ENCODE results near the gene TNFSF12. TPM values are rescaled to one million over a fixed set of nuclear protein-coding genes. Genes with fewer than 3 reads are reported as not detected.
A peak's percentile ranks its signal among the peaks of the same experiment; 100 is the strongest.

The TNFSF12 gene
- total and polyA plus RNA-seq, 12 donors: 3.3 to 134 (median 54.7) TPM

DNA sequence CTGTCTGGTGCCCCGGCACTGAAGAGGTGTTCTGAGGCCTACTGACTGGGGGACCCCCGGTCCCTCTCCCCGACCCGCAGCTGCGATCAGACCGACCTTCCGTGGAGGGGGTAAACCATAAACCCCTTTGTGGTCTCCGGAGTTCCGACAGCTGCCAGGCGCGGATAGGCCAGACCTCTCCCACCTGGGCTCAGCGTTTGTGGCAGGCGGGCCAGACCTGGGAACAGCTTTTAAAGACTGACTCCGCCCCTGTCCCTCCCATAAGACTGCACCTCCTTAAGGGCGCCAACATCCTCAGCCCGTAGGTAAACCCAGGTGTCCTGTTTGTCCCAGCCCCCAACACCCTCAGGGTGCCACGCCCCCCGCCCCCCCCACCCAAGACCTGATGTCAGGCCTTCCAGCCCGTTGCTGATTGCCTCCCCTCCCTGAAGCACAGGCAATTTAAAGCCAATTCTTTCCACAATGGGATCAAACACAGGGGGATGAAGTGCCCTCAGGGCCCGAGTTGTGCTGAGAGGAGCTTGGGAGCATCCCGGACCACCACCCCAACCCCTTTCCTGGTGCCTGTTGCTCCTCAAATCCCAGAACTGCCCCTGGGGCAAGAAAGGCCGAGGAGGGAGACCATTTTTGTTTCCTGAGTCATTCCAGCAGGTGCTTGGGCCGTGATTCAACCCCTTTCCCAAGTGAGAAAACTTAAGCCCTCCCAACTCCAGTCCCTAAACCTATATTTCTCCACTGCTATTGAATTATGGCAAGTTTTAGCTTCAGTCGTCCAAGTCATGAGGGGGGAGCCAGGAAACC is 41.2 kb downstream of the TNFSF12 start, which contains the start of gene SOX15:
Gene SOX15, minus strand, starts transcription at position 204 of the 801 bp plus-strand sequence. CDS start 418 bp downstream, outside the sequence.
- H3K4me3 ChIP-seq: peak within 1 kb of the TSS in 1 of 4 donors; percentile 12
- intact Hi-C loops (cut with DNase I): no loop called here

DNA sequence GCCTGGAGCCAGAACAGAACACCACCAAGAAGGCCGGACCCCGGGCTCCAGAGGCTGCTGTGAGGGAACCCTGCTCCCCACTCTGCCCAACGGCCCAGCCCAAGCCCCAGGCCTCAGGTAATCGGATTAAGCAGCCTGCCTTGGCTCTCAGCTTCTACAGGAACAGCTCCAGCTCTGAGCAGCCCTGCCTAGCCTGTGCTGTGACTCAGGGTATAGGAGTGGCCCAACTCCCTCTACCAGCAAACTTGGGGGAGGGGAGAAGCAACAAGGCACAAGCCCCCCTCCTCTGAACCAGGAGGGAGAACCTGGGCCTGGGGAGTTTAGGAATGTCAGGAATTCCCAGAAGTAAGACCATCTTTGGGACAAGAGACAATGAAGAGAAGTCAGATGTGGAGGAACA is 41.9 kb downstream of the TNFSF12 start:
- WGBS, 4 donors: 62 to 74% methylated on average over 4 of the region's 4 CpGs; no CpG with 5 or more reads in 2 of the 4 donors
- intact Hi-C loops (cut with DNase I): no loop called here
- peak overlapping the region in 2 of 5 donors; percentile 15 to 30 for H3K27ac ChIP-seq
- H3K9me3 ChIP-seq (replicated peaks in 1 of 3): no peaks in the 10 kb centered on the region
- peaks cover 0 to 10% of the 10 kb centered on the region in 2 donors for H3K4me1 ChIP-seq (replicated peaks in 1 of 2)
- peak in 5 of 7 donors; percentile 48 to 80 (median 53) for DNase-seq
- H3K36me3 ChIP-seq (replicated peaks in 1 of 2): peaks cover 0 to 72% of the 10 kb centered on the region in 2 donors
- no peak overlapping the region for H3K4me3 ChIP-seq
- H3K27me3 ChIP-seq: no peaks in the 10 kb centered on the region
- no peak for TF ChIP-seq POLR2A (IDR thresholded peaks at IDR 0.05)
- TF ChIP-seq, protein P1, sequence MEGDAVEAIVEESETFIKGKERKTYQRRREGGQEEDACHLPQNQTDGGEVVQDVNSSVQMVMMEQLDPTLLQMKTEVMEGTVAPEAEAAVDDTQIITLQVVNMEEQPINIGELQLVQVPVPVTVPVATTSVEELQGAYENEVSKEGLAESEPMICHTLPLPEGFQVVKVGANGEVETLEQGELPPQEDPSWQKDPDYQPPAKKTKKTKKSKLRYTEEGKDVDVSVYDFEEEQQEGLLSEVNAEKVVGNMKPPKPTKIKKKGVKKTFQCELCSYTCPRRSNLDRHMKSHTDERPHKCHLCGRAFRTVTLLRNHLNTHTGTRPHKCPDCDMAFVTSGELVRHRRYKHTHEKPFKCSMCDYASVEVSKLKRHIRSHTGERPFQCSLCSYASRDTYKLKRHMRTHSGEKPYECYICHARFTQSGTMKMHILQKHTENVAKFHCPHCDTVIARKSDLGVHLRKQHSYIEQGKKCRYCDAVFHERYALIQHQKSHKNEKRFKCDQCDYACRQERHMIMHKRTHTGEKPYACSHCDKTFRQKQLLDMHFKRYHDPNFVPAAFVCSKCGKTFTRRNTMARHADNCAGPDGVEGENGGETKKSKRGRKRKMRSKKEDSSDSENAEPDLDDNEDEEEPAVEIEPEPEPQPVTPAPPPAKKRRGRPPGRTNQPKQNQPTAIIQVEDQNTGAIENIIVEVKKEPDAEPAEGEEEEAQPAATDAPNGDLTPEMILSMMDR (IDR thresholded peaks at IDR 0.05): no peak

More for the DNA sequence above, 41.2 kb downstream of the TNFSF12 start, which contains the start of gene SOX15:
- DNase-seq: no peak
- peaks cover under 1 to 14% of the 10 kb centered on the region in 2 donors for H3K4me1 ChIP-seq (replicated peaks in 1 of 2)
- H3K36me3 ChIP-seq (replicated peaks in 1 of 2): peaks cover 0 to 66% of the 10 kb centered on the region in 2 donors
- peak within 1 kb of the TSS in 2 of 5 donors; percentile 42 to 46 for H3K27ac ChIP-seq
- 59 to 72% (median 67%) methylated on average over 15 to 24 of the region's 24 CpGs for WGBS, 4 donors
- no peak for TF ChIP-seq POLR2A (IDR thresholded peaks at IDR 0.05)
- TF ChIP-seq, protein P1 (IDR thresholded peaks at IDR 0.05): no peak
- no peaks in the 10 kb centered on the region for H3K9me3 ChIP-seq (replicated peaks in 1 of 3)
- H3K27me3 ChIP-seq: no peaks in the 10 kb centered on the region

DNA sequence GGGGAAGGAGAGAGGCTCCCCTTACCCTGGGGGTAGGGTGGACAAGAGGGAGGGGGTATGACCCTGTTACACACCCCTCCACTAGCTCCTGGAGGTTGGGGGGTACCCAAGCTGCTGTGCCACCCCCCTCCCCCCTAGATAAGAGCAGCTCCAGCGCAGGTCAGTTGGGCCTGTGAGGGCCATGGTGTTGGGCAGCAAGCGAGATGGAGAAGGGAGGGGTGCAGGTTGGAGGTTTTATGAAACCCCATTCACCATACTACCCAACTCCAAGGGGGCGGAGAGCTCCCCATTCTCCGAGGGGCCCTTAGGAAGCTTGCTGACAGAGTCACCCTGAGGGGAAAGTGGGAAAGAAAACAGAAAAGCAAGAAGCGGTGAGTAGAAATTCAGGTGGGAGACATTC is 42.7 kb downstream of the TNFSF12 start:
- DNase-seq: no peak
- TF ChIP-seq POLR2A (IDR thresholded peaks at IDR 0.05): no peak
- TF ChIP-seq, protein P1 (IDR thresholded peaks at IDR 0.05): no peak
- Histone ChIP-seq H3K4me1 (replicated peaks in 1 of 2) (peaks cover 0 to 10% of the 10 kb centered on the region in 2 donors), H3K9me3 (replicated peaks in 1 of 3) (no peaks in the 10 kb centered on the region), H3K4me3 (no peak overlapping the region), H3K36me3 (replicated peaks in 1 of 2) (peaks cover 0 to 77% of the 10 kb centered on the region in 2 donors), H3K27me3 (no peaks in the 10 kb centered on the region), H3K27ac (peak overlapping the region in 1 of 5 donors; percentile 15)
- WGBS, 4 donors: 83 to 93% (median 88%) methylated on average over 5 of the region's 5 CpGs
- intact Hi-C loops (cut with DNase I): no loop called here

DNA sequence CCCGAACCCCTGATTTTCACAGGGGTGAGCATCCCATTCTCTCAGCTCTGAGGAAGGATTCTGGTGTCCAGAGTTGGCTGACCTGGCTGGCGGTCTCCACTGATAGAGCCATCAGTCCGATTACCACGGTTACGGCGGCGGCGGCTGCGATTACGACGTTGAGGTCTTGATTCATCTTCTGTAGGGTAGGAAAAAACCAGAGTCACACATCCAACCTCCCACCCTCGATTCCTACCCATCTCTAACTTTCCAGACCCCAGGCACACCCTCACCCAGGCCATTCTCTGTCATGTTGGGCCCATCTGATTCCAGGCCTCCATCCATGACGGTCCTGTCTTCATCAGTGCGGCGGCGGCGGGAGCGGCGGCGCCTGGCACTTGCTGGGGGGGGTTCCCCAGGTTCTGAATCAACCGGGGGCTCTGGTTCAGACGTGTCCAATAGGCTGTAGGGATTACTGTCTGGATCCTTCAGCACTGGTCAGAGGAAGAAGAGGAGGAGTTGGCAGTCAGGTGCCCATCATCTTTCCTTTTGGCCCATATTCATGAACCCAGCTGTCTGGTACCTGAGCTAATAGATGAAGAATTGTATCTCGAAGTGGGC is 43.7 kb downstream of the TNFSF12 start:
- H3K9me3 ChIP-seq (replicated peaks in 1 of 3): no peaks in the 10 kb centered on the region
- H3K27me3 ChIP-seq: no peaks in the 10 kb centered on the region
- intact Hi-C loops (cut with DNase I): no loop called here
- H3K4me1 ChIP-seq (replicated peaks in 1 of 2): peaks cover 0 to 10% of the 10 kb centered on the region in 2 donors
- peaks cover 0 to 78% of the 10 kb centered on the region in 2 donors for H3K36me3 ChIP-seq (replicated peaks in 1 of 2)
- no peak for TF ChIP-seq POLR2A (IDR thresholded peaks at IDR 0.05)
- TF ChIP-seq, protein P1 (IDR thresholded peaks at IDR 0.05): no peak
- WGBS, 4 donors: 91 to 92% (median 91%) methylated on average over 22 to 23 of the region's 23 CpGs
- H3K4me3 ChIP-seq: no peak overlapping the region
- no peak for DNase-seq
- H3K27ac ChIP-seq: no peak overlapping the region
